Measurements from ENCODE around the gene RPF1.
"Not testable (repeated sequence)": the region's sequence is repeated elsewhere in the genome, so short reads cannot be mapped to it uniquely, and the experiment has no call there.

The RPF1 gene

GRCh38 chr1:84492726-84493125, 13.7 kb downstream of the RPF1 start:
- DNase-seq (ENCODE audit: low read depth), result no peak

DNA sequence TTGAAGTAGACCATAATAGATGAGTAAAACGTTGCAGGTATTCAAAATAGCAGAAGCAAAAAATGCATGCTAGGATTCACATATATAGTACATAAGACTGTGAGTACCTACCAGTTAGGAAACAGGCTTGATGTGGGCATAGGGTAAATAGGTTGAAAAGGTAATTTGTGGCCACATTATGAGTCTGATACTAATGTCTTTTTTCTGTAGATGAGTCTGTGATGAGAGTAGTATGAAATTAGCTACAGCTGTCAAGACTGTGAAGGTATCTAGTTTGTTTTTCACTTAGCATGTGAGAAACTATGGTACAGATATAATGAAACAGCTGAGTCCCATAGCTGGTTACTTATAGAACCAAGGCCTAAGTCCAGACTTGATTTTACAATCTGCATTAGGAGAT, 14.7 kb downstream of the RPF1 start:
- DNase-seq (ENCODE audit: low read depth), result no peak

DNA sequence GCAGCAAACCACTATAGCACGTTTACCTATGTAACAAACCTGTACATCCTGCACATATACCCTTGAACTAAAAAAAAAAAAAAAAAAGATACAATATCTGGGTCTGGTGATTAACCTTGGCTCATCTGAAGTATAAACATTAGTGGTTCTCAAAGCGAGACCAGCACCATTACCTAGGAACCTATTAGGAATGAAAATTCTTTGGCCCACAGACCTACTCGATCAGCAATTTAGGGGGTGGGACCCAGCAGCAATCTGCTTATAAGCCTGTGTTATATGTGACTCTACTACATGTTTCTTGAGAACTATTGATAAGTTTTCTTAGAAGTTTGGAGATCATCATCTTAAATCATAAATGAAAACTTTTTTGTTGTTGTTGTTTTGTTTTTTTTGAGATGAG, 17.4 kb downstream of the RPF1 start:
- no peak for DNase-seq (ENCODE audit: low read depth)

- DNase-seq (ENCODE audit: low read depth), result no peak
Observed at GRCh38 chr1:84497631-84498275, 18.7 kb downstream of the RPF1 start.

- DNase-seq (ENCODE audit: low read depth), result no peak
Observed at GRCh38 chr1:84502927-84503326, 23.9 kb downstream of the RPF1 start.

DNA sequence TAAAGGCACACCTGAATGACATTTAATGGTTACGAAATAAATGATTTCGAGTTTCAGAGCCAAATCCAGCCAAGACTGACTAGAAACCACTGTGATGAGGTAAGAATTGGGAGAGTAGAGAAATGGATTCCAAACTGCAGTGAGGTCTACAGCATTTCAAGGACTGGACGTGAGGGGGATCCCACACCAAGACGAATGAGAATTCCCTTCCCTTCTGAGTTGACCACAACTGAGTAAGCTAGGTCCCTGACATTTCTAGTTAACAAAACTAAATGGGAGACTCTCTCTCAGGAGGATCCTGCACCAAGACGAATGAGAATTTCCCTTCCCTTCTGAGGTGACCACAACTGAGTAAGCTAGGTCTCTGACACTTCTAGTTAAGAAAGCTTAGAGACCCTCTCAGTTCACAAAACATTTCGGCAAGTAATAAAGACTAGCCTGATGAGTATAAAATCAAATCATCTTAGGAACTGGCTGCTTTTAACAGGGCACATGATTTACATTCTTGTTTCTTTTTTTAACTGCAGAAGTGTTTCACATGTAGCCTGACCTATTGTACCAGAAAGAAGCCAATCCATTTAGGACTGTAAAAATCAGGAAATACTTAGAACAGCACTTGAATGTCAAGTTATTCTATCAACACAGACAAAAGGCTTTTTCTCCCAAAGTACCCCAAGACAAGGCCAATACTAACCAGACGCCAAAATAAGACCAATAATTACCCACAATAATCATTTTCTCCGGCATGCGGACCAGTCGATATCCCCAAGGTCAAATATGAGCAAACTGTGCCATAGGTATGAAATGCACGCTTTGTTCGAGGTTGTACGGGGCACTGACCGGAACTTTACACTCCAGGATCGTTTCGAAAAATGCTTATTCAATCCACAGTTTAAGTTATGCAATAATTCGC, 25.8 kb downstream of the RPF1 start:
- no peak for DNase-seq (ENCODE audit: low read depth)

DNA sequence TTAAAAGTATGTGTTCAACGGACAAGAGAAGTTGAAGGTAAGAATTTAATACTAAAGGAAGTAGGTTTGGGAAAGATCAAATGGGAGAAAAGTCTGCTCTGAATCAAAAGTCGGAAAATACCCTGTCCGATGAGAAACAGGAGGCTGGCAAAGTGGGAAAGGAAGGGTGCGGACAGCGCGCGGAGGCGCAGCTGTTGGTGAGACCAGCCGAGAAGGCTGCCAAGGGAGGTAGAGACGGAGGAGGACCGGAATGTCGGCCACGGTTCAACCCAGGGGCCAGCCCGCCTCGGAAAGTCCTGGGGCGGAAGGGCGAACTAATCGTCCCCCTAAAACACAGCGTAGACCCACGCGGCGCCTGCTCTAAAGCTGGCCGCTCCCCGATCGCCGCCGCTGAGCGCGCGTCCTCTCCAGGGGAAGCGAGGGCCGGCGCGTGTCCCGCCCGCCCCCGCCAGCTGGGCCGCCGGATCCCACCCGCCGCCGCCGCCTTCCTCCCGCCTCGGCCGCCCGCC, 26.5 kb downstream of the RPF1 start:
- no peak for DNase-seq (ENCODE audit: low read depth)

DNA sequence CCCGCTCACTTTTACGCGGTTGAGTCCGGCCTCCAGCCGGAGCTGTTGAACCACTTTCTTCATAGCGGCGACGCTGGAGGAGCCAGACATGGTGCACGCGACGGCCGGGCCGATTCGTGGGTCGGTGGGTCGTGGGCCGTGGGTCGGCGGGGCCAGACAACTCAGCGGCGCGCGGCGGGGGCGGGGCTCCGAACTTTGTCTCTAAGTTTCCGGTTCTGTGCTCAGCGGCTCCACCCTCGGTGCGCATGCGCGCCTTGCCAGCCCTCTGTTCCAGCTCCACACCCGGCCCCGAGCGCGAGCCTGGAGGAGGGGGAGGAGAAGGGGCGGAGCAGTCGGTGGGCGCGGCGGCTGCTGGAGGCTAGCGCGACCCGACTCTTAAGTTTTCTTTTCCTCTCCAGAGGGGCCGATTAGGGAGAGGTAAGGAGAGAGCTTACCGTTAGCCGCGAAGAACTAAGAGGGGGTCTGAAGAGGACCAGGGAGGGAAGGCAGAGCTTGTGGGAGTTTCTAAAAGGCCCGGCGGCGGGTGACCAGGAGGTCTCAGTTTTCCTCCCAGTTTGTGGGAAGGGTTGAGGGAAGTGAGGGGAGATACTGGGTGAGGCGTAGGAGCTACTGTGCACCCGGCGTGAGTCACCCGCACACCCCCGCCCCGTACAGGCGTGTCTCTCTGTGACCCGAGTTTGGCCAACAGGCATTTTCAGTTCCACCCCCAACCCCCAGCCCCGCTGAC, 27.1 kb downstream of the RPF1 start, which contains the start of the genes GNG5 and SPATA1:
TSS of gene GNG5 (minus strand) at position 580 of the 727 bp plus-strand sequence. CDS start at position 90, 490 bp downstream.
TSS of gene SPATA1 (plus strand) at position 385 of the 727 bp plus-strand sequence. CDS start 9,974 bp downstream, outside the sequence.
- peak; percentile 97 for DNase-seq (ENCODE audit: low read depth)

DNA sequence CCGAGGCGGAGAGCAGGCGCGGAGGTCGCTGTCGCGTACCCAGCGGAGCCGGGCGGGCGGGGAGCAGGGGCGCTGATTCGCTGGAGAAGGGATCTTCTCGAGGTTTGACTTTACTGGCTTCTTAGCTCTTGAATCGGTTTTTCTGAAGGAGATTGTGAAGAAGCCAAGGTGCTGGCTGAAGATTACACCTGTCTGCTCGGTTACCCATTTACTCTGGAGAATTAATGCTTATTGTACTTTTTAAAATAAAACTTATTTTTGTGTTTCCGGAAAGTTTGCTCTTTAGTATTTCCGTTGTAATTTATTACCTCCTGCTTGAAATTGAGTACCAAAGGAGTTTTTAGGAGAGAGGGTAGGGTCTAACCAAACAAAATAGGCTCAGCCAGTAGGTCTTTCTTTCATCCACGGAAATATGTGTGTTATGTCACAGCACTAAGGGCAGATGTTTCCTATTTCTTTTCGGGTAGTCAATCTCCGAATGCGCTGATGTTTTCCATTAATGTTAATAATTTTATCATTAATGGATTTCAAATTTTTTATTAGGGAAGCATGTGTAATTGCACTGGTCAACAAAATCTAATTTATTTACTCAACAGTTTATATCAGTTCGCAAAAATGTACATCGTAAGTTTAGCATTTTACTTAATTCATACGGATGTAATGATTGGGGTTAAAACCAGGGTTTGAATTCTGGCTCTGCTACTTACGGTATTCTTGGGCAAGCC, 27.8 kb downstream of the RPF1 start:
- DNase-seq (ENCODE audit: low read depth), result no peak

GRCh38 chr1:84507887-84508286, 28.8 kb downstream of the RPF1 start:
- not testable (repeated sequence) for DNase-seq (ENCODE audit: low read depth)

GRCh38 chr1:84508510-84508909, 29.4 kb downstream of the RPF1 start:
- DNase-seq (ENCODE audit: low read depth), result no peak

DNA sequence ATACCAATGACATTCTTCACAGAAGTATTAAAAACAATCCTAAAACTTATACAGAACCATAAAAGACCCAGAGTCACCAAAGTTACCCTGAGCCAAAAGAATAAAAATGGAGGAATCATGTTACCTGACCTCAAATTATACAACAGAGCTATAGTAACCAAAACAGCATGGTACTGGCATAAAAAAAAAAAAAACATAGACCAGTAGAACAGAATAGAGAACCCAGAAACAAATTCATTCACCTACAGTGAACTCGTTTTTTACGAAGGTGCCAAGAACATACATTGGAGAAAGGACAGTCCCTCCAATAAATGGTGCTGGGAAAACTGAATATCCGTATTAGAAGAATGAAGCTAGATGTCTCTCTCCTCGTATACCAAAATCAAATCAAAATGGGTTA, 30.0 kb downstream of the RPF1 start:
- DNase-seq (ENCODE audit: low read depth), result no peak

DNA sequence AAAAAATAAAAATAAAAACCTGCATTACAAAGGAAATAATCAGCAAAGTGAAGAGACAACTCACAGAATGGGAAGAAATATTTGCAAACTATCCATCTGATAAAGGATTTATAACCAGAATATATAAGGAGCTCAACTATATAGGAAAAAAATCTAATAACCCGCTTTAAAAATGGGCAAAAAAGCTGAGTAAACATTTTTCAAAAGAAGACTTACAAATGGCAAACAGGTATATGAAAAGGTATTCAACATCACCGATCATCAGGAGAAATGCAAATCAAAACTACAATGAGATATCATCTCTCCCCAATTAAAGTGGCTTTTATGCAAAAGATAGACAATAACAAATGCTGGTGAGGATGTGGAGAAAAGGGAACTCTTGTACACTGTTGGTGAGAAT, 31.1 kb downstream of the RPF1 start:
- DNase-seq (ENCODE audit: low read depth), result no peak

- no peak for DNase-seq (ENCODE audit: low read depth)
Observed at GRCh38 chr1:84510668-84511067, 31.6 kb downstream of the RPF1 start.

GRCh38 chr1:84524590-84524989, 45.5 kb downstream of the RPF1 start:
- DNase-seq (ENCODE audit: low read depth), result no peak

- no peak for DNase-seq (ENCODE audit: low read depth)
Observed at GRCh38 chr1:84525779-84526178, 46.7 kb downstream of the RPF1 start.

DNA sequence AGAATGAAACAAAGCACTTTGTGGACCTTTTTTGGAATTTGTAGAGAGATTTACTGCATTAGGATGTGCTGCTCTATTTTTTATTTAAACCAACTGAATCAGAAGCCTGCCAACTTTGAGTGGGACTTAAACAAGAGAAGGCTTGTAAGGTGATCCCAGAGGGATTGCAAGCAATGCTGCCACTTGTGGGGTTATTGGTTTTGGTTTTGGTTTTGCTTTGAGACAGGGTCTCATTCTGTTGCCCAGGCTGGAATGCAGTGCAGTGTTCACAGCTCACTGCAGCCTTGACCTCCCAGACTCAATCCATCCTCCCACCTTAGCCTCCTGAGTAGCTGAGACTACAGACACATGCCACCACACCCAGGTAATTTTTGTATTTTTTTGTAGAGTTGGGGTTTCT, 59.5 kb downstream of the RPF1 start:
- no peak for DNase-seq (ENCODE audit: low read depth)

- no peak for DNase-seq (ENCODE audit: low read depth)
Observed at GRCh38 chr1:84539972-84540371, 60.9 kb downstream of the RPF1 start.

GRCh38 chr1:84540759-84541158, 61.7 kb downstream of the RPF1 start:
- no peak for DNase-seq (ENCODE audit: low read depth)

DNA sequence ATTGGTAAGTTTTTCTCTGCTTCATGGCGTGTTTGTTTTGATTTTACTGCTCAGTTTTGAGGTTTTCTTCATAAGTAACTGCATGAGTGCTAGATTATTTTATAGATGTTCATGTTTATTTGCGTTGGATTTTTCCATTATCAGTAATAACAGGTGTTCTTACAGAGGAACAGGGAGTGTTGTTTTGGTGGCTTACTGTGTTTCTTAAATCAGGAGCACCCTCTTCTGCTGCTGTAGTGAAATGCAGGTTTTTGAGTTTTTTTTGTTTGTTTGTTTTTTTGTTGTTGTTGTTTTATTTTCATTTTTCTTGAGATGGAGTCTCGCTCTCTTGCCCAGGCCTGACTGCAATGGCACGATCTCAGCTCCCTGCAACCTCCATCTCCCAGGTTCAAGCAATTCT, 62.6 kb downstream of the RPF1 start:
- DNase-seq (ENCODE audit: low read depth), result no peak
